Osteoblast (primary cell): ENCODE results near the gene SLC9A3. TPM values are rescaled to one million over a fixed set of nuclear protein-coding genes. Genes with fewer than 3 reads are reported as not detected.

Experiments
- DNase-seq: peaks from one replicate; pipeline ENCODE4 v3.0.0; 2011; ENCODE audit warnings: low spot score, mixed read lengths; ENCODE audit not compliant: insufficient read length; ENCODE audit errors: missing footprints
- H2AFZ ChIP-seq: 2 replicates; pipeline ENCODE4 v1.6.0; 2011; ENCODE audit warnings: mild to moderate bottlenecking, low read length
- H3K27ac ChIP-seq: 2 replicates; pipeline ENCODE4 v1.5.1; 2011; ENCODE audit warnings: mild to moderate bottlenecking, low read depth, low read length, moderate library complexity
- H3K27me3 ChIP-seq: 2 replicates; pipeline ENCODE4 v1.6.0; 2012; ENCODE audit warnings: mild to moderate bottlenecking, control low read depth, inconsistent platforms, low read length, moderate library complexity; ENCODE audit not compliant: insufficient read depth
- H3K36me3 ChIP-seq: 2 replicates; pipeline ENCODE4 v1.5.1; 2011; ENCODE audit warnings: mild to moderate bottlenecking, low read length, control low read depth, moderate library complexity; ENCODE audit not compliant: insufficient read depth
- H3K4me1 ChIP-seq: 2 replicates; pipeline ENCODE4 v1.5.1; 2011; ENCODE audit warnings: mild to moderate bottlenecking, low read length, control low read depth, moderate library complexity; ENCODE audit not compliant: insufficient read depth
- H3K4me2 ChIP-seq: 2 replicates; pipeline ENCODE4 v1.6.0; 2011; ENCODE audit warnings: mild to moderate bottlenecking, low read length; ENCODE audit not compliant: insufficient read depth
- H3K4me3 ChIP-seq: fragments of 200-600 bp; sonication (generic); 3 replicates; pipeline ENCODE4 v1.5.1; 2012; ENCODE audit warnings: mild to moderate bottlenecking, low read length, inconsistent platforms; ENCODE audit not compliant: insufficient read depth
- H3K79me2 ChIP-seq: 2 replicates; pipeline ENCODE4 v1.6.0; 2012; ENCODE audit warnings: mild to moderate bottlenecking, low read length, control low read depth, inconsistent platforms; ENCODE audit not compliant: insufficient read depth
- H3K9me3 ChIP-seq: 2 replicates; pipeline ENCODE4 v1.5.1; 2011; ENCODE audit warnings: low read depth, low read length, control low read depth
- H4K20me1 ChIP-seq: 2 replicates; pipeline ENCODE4 v1.6.0; 2012; ENCODE audit warnings: mild to moderate bottlenecking, low read length, control low read depth; ENCODE audit not compliant: insufficient read depth
- total RNA-seq: library from RNA; depleted of rRNA; stranded (reverse); fragments of >200 nt; gene quantifications from 2 replicates; pipeline ENCODE4 v1.2.3, GENCODE V29; 2012
- TF ChIP-seq, protein P1 (sequence below): IDR thresholded peaks from 2 replicates; pipeline ENCODE4 v1.5.1; 2011; ENCODE audit warnings: mild to moderate bottlenecking, low read depth, low read length, moderate library complexity; ENCODE audit errors: extremely low read depth

The SLC9A3 gene
- total RNA-seq, 1 donor: 1.4 TPM

DNA sequence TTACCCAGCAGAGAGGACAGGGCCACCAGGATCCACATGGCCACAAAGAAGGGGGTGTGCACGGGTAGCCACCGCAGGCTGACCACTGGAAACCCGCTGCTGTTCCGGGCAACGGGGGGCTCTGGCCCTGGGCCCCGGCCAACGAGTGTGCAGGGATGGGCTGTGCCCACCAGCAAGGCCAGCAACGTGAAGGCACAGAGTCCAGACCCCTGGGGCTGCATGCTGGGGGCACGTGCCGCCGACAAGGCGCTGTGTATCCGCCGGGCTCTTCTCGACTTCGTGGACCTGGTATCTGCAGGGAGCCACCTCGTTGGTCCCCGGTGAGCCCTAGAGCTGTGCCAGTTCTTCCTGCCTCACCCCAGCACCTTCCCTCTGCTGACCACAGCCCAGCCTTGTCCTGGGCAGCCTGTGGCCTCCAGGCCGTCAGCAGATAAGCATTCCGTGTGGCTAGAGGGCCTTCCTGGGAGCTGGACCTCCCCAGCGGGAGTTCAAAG, 45.7 kb upstream of the SLC9A3 start:
- Histone ChIP-seq H3K27ac (no peak overlapping the region), H3K36me3 (no peaks in the 10 kb centered on the region), H4K20me1 (no peaks in the 10 kb centered on the region), H2AFZ (no peak overlapping the region), H3K4me2 (no peak overlapping the region), H3K79me2 (no peaks in the 10 kb centered on the region), H3K4me1 (peaks cover 8% of the 10 kb centered on the region), H3K9me3 (peaks cover 2% of the 10 kb centered on the region), H3K27me3 (peaks cover 50% of the 10 kb centered on the region), H3K4me3 (no peak overlapping the region)
- TF ChIP-seq, protein P1, sequence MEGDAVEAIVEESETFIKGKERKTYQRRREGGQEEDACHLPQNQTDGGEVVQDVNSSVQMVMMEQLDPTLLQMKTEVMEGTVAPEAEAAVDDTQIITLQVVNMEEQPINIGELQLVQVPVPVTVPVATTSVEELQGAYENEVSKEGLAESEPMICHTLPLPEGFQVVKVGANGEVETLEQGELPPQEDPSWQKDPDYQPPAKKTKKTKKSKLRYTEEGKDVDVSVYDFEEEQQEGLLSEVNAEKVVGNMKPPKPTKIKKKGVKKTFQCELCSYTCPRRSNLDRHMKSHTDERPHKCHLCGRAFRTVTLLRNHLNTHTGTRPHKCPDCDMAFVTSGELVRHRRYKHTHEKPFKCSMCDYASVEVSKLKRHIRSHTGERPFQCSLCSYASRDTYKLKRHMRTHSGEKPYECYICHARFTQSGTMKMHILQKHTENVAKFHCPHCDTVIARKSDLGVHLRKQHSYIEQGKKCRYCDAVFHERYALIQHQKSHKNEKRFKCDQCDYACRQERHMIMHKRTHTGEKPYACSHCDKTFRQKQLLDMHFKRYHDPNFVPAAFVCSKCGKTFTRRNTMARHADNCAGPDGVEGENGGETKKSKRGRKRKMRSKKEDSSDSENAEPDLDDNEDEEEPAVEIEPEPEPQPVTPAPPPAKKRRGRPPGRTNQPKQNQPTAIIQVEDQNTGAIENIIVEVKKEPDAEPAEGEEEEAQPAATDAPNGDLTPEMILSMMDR: no peak
- no peak for DNase-seq

DNA sequence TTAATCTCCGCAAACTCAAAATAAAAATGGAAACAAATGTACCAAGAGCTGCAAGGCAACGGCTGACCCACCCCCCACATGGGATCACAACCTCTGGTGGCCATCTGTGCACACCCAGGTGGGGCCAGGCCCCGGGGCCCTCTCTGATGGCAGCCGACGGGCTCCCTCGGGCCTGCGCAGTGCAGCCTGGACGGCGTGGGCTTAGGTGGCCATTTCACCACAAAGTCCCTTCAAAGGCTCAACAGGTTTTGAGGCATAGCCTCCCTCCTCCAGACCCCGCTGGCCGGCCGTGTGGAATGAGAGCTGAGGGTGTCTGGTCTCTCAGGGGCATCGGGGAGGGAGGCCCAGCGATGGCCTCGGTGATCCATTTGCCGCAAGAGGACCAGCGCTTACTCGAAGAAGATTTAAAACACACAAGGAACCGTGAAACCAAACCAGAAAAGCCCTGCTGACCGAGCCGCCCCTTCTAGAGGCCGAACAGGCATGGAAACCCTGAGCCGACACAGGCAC, 45.2 kb upstream of the SLC9A3 start:
- Histone ChIP-seq H3K4me1 (peaks cover 8% of the 10 kb centered on the region), H3K27me3 (peaks cover 50% of the 10 kb centered on the region), H3K4me2 (no peak overlapping the region), H2AFZ (no peak overlapping the region), H3K27ac (no peak overlapping the region), H3K4me3 (no peak overlapping the region), H4K20me1 (no peaks in the 10 kb centered on the region), H3K36me3 (no peaks in the 10 kb centered on the region), H3K79me2 (no peaks in the 10 kb centered on the region), H3K9me3 (peaks cover 2% of the 10 kb centered on the region)
- DNase-seq: no peak
- TF ChIP-seq, protein P1: no peak

DNA sequence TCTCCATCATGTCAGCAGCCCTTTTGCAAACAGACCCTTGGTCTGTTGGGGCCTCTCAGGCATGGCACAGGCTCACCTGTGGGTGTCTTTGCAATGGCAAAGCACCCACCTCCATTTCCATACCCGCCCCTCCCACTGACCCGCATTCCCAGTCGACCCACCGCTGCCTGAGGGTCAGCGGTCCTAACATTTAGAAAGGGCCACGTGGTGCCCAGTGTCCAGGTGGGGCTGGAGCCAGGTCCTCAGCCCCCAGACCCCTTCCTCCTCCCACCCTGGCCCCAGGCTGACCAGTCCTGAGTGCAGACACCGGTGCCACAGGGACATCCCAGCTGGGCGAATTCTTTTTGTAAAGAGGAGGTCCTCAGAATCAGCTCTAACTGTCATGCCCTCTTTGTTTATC, 44.6 kb upstream of the SLC9A3 start:
- no peak overlapping the region for H2AFZ ChIP-seq
- H3K79me2 ChIP-seq: no peaks in the 10 kb centered on the region
- peaks cover 2% of the 10 kb centered on the region for H3K9me3 ChIP-seq
- TF ChIP-seq, protein P1: no peak
- H4K20me1 ChIP-seq: no peaks in the 10 kb centered on the region
- H3K4me3 ChIP-seq: no peak overlapping the region
- DNase-seq: no peak
- no peaks in the 10 kb centered on the region for H3K36me3 ChIP-seq
- H3K4me1 ChIP-seq: peaks cover 8% of the 10 kb centered on the region
- no peak overlapping the region for H3K27ac ChIP-seq
- peaks cover 50% of the 10 kb centered on the region for H3K27me3 ChIP-seq
- no peak overlapping the region for H3K4me2 ChIP-seq

DNA sequence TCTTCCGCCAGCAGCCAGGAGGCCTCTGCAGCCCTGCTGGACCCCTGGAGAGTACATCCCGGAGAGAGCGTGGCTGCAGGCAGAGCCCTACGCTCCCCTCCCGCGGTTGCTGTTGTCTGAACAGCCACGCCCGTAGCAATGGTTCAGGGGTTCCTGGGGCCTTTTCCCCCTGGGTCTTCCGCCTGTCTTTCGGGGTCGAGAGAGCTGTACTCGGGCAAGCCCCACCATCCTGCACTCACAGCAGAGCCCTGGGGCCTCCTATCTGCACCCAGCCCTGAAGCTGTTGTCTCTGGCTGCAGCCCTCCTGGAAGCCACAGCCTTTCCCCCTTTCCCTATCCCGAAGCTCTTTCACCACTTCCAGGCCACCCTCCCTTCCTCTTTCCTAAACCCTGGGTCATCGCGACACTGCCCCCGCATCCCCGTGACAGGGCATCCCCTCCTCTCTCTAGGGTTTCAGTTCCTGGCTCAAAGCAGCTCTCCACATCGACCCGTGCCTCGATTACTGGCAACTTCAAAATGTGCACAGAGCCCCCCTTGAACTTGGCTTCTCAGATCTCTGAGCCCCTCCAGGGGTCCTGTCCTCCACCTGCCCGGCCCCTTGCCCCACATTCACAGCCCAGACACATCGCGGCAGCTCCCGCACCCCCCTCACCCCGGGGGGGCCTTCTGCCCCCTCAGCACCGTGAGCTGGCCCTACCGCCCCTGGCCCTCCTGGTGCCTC, 44.0 kb upstream of the SLC9A3 start:
- TF ChIP-seq, protein P1: no peak
- H3K27ac ChIP-seq: no peak overlapping the region
- H3K4me3 ChIP-seq: no peak overlapping the region
- H2AFZ ChIP-seq: no peak overlapping the region
- H4K20me1 ChIP-seq: no peaks in the 10 kb centered on the region
- no peaks in the 10 kb centered on the region for H3K36me3 ChIP-seq
- no peak overlapping the region for H3K4me2 ChIP-seq
- DNase-seq: no peak
- H3K9me3 ChIP-seq: peaks cover 2% of the 10 kb centered on the region
- no peaks in the 10 kb centered on the region for H3K79me2 ChIP-seq
- peaks cover 8% of the 10 kb centered on the region for H3K4me1 ChIP-seq
- H3K27me3 ChIP-seq: peaks cover 44% of the 10 kb centered on the region
